Natural killer cell (primary cell): ENCODE data around the gene SOSTDC1. TPM values are rescaled to one million over a fixed set of nuclear protein-coding genes. Genes with fewer than 3 reads are reported as not detected.

Experiments
- ATAC-seq, 3 donors: fragments of 150-1000 bp in 2 of 3; fragments of 200-7000 bp in 1 of 3; cut with Tn5 transposase; 1 replicate in 1 of 3; 2 replicates in 2 of 3; pipeline ENCODE4 v1.10.0; 2021; ENCODE audit warnings: mild to moderate bottlenecking in 2 of 3, moderate library complexity in 2 of 3
- DNase-seq, 2 donors: peaks; one replicate each; pipeline versions ENCODE4 v3.0.0 to v3.0.0-alpha.2; 2013 to 2021; ENCODE audit warnings: mixed read lengths in 1 of 2
- H3K27ac ChIP-seq: one replicate; pipeline ENCODE4 v1.5.1; 2013; ENCODE audit warnings: mild to moderate bottlenecking, low read length
- H3K27me3 ChIP-seq: one replicate; pipeline ENCODE4 v1.6.1; 2013; ENCODE audit warnings: low read length; ENCODE audit not compliant: control insufficient read depth, insufficient read depth
- H3K36me3 ChIP-seq: one replicate; pipeline ENCODE4 v1.6.1; 2013; ENCODE audit warnings: low read length; ENCODE audit not compliant: control insufficient read depth, insufficient read depth
- H3K4me1 ChIP-seq: one replicate; pipeline ENCODE4 v1.6.1; 2013; ENCODE audit warnings: low read length; ENCODE audit not compliant: control insufficient read depth, insufficient read depth
- H3K4me3 ChIP-seq: one replicate; pipeline ENCODE4 v1.5.1; 2013; ENCODE audit warnings: low read length
- H3K9me3 ChIP-seq: one replicate; pipeline ENCODE4 v1.6.1; 2013; ENCODE audit warnings: low read length; ENCODE audit not compliant: control insufficient read depth, insufficient read depth
- H3K27ac Mint-ChIP-seq, 2 donors: one replicate each; pipeline ENCODE4 v1.8.0; 2022; ENCODE audit warnings: mild to moderate bottlenecking in 2 of 2, mixed read lengths in 2 of 2, moderate library complexity in 1 of 2
- H3K27me3 Mint-ChIP-seq, 2 donors: one replicate each; pipeline ENCODE4 v1.8.0; 2022; ENCODE audit warnings: low read depth in 2 of 2, mixed read lengths in 2 of 2
- H3K36me3 Mint-ChIP-seq: one replicate; pipeline ENCODE4 v1.8.0; 2022; ENCODE audit warnings: mixed read lengths
- H3K4me1 Mint-ChIP-seq, 2 donors: one replicate each; pipeline ENCODE4 v1.8.0; 2022; ENCODE audit warnings: mixed read lengths in 2 of 2
- H3K4me3 Mint-ChIP-seq: one replicate; pipeline ENCODE4 v1.8.0; 2022; ENCODE audit warnings: mild to moderate bottlenecking, moderate library complexity, mixed read lengths
- H3K9me3 Mint-ChIP-seq, 2 donors: one replicate each; pipeline ENCODE4 v1.8.0; 2022; ENCODE audit warnings: mixed read lengths in 2 of 2
- CTCF ChIP-seq: fragments of 200-600 bp; IDR thresholded peaks from one replicate; pipeline ENCODE4 v1.8.0; 2022; ENCODE audit warnings: antibody characterized with exemption
- WGBS: methylation state at CpG from one replicate; pipeline ENCODE4 v1.1.7; 2013; ENCODE audit warnings: missing lambda C conversion rate; ENCODE audit not compliant: insufficient coverage; 5-methylcytosine and 5-hydroxymethylcytosine counted together
- intact Hi-C: fragments of 100-400 bp; cut with micrococcal nuclease; formaldehyde crosslinking; loops from one replicate; pipeline ENCODE4 v1.14.2; 2022
- total RNA-seq, 4 donors: library from RNA; stranded (reverse); fragments of 120-200 nt in 1 of 4; gene quantifications; one replicate each; pipeline versions ENCODE4 v1.2.3 to v1.2.4, GENCODE V29; 2013 to 2022

Gene SOSTDC1
- total RNA-seq, 3 donors from 2014 or later (not counting 1 experiment from before 2014, with no cell fraction given) = not detected

- Mint-ChIP-seq H3K36me3 (no peaks in the 10 kb centered on the region), H3K27ac (no peak overlapping the region), H3K4me1 (no peaks in the 10 kb centered on the region), H3K4me3 (no peak overlapping the region), H3K27me3 (peaks cover 0 to 3% of the 10 kb centered on the region in 2 donors), H3K9me3 (no peaks in the 10 kb centered on the region)
- Histone ChIP-seq H3K4me3 (no peak overlapping the region), H3K4me1 (no peaks in the 10 kb centered on the region), H3K36me3 (no peaks in the 10 kb centered on the region), H3K27ac (no peak overlapping the region), H3K27me3 (no peaks in the 10 kb centered on the region), H3K9me3 (no peaks in the 10 kb centered on the region)
- TF ChIP-seq CTCF = no peak
- 97% methylated on average over 4 of the region's 4 CpGs for WGBS
- no peak for ATAC-seq
- DNase-seq = no peak
- intact Hi-C loops = no loop called here
These were observed 19.1 kb upstream of the SOSTDC1 start for GRCh38 chr7:16484453-16485158.

- intact Hi-C loops = no loop called here
- Mint-ChIP-seq H3K4me3 (no peak overlapping the region), H3K27ac (no peak overlapping the region)
These were observed 14.1 kb upstream of the SOSTDC1 start for GRCh38 chr7:16479591-16479990.

GRCh38 chr7:16479161-16479560 lies 13.6 kb upstream of the SOSTDC1 start:
- ATAC-seq (no peak), DNase-seq (no peak)
- no peaks in the 10 kb centered on the region for H3K4me1 ChIP-seq
- no peaks in the 10 kb centered on the region for H3K4me1 Mint-ChIP-seq
- H3K27me3 ChIP-seq = no peaks in the 10 kb centered on the region
- H3K4me3 ChIP-seq = no peak overlapping the region
- no peak overlapping the region for H3K27ac Mint-ChIP-seq
- WGBS = 90% methylated on average over 4 of the region's 4 CpGs
- H3K9me3 ChIP-seq = no peaks in the 10 kb centered on the region
- peaks cover 0 to 8% of the 10 kb centered on the region in 2 donors for H3K27me3 Mint-ChIP-seq
- H3K27ac ChIP-seq = no peak overlapping the region
- no peak overlapping the region for H3K4me3 Mint-ChIP-seq
- no peak for TF ChIP-seq CTCF
- no peaks in the 10 kb centered on the region for H3K36me3 ChIP-seq
- no peaks in the 10 kb centered on the region for H3K9me3 Mint-ChIP-seq
- H3K36me3 Mint-ChIP-seq = no peaks in the 10 kb centered on the region
- intact Hi-C loops = no loop called here

More at GRCh38 chr7:16479591-16479990, 14.1 kb upstream of the SOSTDC1 start:
- Mint-ChIP-seq H3K27me3 (peaks cover 0 to 8% of the 10 kb centered on the region in 2 donors), H3K9me3 (no peaks in the 10 kb centered on the region), H3K36me3 (no peaks in the 10 kb centered on the region), H3K4me1 (no peaks in the 10 kb centered on the region)
- Histone ChIP-seq H3K27me3 (no peaks in the 10 kb centered on the region), H3K9me3 (no peaks in the 10 kb centered on the region), H3K36me3 (no peaks in the 10 kb centered on the region), H3K4me1 (no peaks in the 10 kb centered on the region), H3K4me3 (no peak overlapping the region), H3K27ac (no peak overlapping the region)
- TF ChIP-seq CTCF = no peak
- ATAC-seq = no peak
- 91% methylated on average over 7 of the region's 7 CpGs for WGBS
- no peak for DNase-seq

GRCh38 chr7:16471933-16472332 lies 6.4 kb upstream of the SOSTDC1 start:
- no peak overlapping the region for H3K4me3 Mint-ChIP-seq
- intact Hi-C loops = no loop called here
- no peaks in the 10 kb centered on the region for H3K36me3 Mint-ChIP-seq
- WGBS = 96% methylated on average over 2 of the region's 4 CpGs
- no peak overlapping the region for H3K27ac Mint-ChIP-seq
- Histone ChIP-seq H3K36me3 (no peaks in the 10 kb centered on the region), H3K27ac (no peak overlapping the region), H3K9me3 (no peaks in the 10 kb centered on the region), H3K4me1 (no peaks in the 10 kb centered on the region), H3K27me3 (no peaks in the 10 kb centered on the region), H3K4me3 (no peak overlapping the region)
- no peaks in the 10 kb centered on the region for H3K4me1 Mint-ChIP-seq
- no peak for DNase-seq
- no peaks in the 10 kb centered on the region for H3K9me3 Mint-ChIP-seq
- TF ChIP-seq CTCF = no peak
- peaks cover 0 to 8% of the 10 kb centered on the region in 2 donors for H3K27me3 Mint-ChIP-seq
- no peak for ATAC-seq
